Measurements from ENCODE around the gene PKN3.

DNA sequence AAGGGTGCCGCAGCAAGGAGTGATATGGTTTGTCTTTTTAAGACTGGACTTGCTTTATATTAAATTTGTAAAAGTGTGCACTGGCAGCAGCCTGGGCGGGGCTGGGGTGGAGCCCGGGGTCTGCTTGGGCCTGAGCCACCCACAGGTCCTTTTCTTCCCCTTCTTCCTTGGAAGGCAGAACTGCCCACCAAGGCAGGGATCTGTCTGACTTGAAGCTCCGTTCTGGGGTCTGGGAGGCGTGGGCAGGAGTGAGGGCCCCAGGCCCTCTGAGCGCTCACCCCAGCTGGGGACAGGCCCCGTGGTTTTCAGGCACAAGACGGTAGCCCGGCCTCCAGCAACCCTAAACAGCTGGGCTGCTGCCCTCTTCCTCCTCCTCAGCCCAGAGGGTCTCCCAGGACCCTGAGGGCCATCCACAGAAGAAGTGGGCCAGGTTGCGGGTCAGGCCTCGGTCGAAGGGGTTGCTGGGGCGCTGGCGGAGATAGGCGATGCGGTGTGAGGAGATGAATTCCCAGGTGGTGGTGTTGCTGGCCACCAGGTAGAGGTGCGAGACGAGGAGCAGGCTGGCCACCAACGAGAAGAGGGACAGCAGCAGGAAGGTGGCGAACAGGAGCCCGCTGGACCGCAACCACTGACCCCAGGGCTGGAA lies 18.7 kb downstream of the PKN3 start:
- no peak for TF ChIP-seq POLR2A (IDR thresholded peaks at IDR 0.05; ENCODE audit: low read depth, low read length)
- TF ChIP-seq POLR2AphosphoS5 (IDR thresholded peaks at IDR 0.05; ENCODE audit: low read depth, low read length), result no peak
- no peak for TF ChIP-seq TAF1 (IDR thresholded peaks at IDR 0.05; ENCODE audit: low read depth, low read length)
- no peak for TF ChIP-seq POU2F2 (IDR thresholded peaks at IDR 0.05; ENCODE audit: low read depth, low read length)
- no peak for TF ChIP-seq SPI1 (IDR thresholded peaks at IDR 0.05; ENCODE audit: low read depth, low read length)
- no peak for TF ChIP-seq PAX5 (IDR thresholded peaks at IDR 0.05; ENCODE audit: insufficient read depth, low read length, severe bottlenecking)

All from GM12891 (cell line).